NCI-H524 treated with DMSO at 0.1 percent for 48 hours (cell line): ENCODE results near the gene NAA35.
"Not testable (repeated sequence)": the region's sequence is repeated elsewhere in the genome, so short reads cannot be mapped to it uniquely, and the experiment has no call there.

ENCODE experiments used
- DNase-seq: peaks from one replicate; lab custom pipeline; 2025; lab: John Stamatoyannopoulos, UW

The NAA35 gene

DNA sequence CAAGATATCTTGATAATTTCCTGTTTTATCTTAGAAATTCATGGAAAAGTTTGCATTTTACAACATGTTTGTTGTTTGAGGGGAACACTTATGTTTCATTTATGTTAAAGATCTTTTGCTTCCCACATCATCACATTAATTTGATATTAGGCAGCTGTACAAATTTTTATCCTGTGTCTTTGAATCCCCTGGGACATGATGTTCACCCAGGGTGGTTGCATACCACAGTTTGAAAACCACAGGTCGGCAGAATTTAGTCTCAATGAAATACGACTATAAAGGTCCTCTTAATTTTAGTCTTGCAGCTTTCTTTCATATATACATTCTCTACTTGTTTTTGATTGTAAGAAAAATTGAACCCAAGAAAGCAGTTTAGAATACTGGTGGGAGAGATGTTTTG is 3.7 kb downstream of the NAA35 start:
- no peak for DNase-seq

DNA sequence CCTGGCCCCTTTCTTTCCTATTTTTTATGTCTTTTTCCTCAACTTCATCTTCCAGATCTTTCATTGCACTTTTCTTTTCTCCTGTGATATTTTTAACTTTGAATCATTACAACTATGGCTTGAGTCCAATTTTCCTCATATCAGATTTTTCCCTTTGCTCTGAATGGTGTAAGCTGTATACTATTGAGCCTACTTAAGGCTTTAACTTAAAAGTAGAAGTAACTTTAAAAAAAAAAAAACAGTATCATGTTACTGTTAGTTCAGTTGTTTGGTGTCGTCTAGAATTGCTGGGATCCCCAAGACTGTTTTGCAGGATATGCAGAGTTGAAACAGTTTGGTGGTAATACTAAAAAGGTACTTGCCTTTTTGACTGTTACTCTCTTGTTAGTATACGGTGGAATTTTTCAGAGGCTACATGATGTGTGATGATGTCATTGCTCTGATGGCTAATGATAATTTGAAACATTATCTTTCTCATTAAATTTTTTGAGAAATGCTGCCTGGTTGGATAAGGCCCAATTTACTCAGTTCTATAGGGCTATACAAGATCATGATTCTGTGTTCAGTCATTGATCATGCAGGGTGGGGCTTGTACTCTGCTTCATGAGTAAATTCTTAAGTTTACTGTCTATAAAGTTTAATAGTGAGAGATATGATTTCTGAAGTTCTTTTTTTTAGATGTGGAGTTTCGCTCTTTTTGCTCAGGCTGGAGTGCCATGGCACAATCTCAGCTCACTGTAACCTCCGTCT is 8.8 kb downstream of the NAA35 start:
- no peak for DNase-seq

DNA sequence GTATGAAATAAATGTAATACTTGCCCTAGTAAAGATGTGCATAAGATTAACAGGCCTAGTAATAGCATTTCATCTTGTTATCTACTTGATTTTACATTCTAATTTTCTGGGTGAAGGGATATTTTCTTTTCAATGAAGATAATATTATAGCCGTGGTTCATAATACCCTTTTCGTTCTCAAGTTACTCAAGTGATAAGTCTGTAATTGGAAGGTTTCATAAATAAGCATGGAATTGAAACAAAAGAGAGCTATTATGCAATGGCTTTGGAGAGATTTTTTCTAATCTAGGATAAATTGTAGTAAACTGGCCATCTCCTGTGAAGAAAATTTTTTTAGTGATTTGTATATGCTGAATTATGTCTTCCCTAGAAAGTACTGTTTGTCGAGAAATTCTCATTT is 19.0 kb downstream of the NAA35 start:
- no peak for DNase-seq

DNA sequence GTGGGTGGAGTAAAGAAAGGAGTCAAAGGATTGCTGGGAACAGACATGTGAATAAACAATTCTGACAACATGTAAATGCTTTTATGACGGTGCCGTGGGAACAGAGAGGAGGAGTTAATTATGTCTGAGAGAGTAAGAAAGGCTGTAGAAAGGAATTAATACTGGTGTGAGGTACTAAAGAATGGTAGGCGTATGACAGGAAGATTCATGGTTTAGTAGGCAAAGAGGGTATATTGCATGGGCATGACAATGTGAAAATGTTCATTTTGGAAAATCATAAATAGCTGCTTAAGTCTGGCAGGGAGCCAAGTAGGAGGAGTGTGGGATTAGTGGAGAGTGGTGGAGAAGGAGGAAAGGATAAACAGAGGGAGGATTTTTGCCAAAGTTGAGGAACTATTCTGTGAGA is 19.7 kb downstream of the NAA35 start:
- no peak for DNase-seq

DNA sequence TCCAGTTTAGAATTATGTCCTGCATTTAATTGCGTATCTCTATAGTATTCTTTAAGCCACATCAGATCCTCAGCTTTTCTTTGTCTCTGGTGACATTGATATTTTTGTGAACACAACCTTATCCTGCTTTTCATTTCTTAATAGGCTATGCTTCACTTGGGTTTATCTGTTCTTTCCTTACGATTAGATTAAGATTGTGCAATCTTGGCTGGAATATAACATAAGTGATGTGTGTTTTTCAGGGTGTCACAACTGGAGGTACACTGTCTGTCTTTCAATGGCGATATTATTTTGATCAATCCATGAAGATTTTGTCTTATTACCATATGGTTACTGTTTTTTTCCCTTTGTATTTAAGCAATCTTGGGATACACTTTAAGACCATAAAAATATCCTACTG is 23.6 kb downstream of the NAA35 start:
- no peak for DNase-seq

DNA sequence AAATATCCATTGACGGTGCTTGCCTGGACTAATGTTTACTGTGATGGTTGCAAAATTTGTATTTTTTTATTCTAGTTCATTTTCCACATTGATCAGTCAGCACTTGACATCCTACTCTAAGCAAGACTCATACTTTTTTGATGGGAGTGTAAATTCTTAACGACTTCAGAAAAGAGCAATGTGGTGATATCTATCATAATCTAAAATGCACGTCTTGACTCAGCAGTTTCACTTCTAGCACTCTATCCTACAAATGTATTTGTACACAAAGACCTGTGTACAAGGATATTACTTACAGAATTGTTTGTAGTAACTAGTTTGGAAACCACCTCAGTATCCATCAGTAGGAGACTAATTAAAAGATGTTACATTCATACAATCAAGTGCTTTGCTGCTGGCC is 24.0 kb downstream of the NAA35 start:
- DNase-seq = no peak

DNA sequence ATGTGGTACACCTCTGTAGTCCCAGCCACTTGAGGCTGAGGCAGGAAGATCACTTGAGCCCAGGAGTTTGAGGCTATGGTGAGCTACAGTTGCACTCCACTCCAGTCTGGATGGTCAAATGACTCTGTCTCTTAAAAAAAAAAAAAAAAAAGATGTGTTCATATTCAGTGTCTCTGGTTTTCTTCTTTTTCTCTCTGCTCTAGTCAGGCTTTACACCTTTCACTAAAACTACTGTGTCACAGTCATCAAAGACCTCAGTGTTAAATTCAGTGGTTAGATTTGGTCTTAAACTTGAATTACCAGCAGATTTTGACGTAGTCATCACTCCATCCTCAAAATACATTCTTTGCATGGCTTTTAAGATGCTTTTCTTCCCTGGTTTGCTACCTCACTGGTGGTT is 28.8 kb downstream of the NAA35 start:
- no peak for DNase-seq

DNA sequence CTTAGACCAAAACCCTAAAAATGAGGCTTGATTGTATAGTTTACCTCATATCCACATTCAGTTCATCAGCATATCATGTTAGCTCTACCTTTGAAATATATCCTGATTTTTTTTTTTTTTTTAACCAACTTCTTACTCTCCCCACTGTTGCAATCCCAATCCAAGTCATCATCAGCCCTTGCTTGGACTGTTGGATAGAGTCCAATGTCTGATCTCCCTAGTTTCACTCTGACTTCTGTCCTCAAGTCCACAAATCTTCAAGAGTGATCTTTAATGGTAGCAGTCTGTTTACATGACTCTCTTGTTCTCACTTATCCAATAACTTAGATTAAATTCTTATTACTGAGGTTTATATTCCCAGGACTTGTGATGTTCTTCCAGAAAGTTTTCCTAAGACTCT is 30.8 kb downstream of the NAA35 start:
- DNase-seq = no peak

DNA sequence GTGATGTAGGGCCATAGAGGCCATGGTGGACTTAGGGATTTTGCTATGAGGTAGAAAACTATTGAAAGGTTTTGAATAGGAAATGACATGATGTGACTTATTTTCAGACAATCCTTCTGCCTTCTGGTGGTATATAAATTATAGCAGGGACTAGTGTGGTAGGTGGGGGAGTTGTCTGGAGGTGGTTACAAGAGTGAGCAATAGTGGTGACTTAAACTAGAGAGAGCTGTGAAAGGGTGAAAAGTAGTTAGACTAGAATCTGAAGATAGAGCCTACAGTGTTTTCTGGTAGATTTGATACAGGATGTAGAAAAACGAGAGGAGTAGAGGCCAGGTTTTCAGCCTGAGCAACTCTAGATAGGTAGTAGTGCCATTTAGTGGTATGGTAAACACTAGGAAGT is 32.3 kb downstream of the NAA35 start:
- no peak for DNase-seq

DNA sequence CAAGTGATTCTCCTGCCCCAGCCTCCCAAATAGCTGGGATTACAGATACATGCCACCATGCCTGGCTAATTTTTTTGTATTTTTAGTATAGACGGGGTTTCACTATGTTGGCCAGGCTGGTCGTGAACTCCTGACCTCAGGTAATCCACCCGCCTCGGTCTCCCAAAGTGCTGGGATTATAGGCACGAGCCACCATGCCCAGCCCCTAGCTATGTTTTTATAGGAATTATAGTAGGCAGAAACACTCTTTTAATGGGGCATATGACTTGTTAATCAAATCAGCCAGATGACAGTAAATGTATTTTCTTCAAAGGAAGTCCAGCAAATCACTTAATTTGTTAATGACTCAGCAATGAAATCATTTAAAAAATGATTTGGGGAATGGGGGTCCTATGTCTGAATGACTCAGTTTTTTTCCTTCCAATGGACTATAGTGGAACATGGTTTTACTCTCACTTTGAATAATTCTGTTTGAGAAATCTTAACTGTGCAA is 33.2 kb downstream of the NAA35 start:
- DNase-seq = not testable (repeated sequence)

DNA sequence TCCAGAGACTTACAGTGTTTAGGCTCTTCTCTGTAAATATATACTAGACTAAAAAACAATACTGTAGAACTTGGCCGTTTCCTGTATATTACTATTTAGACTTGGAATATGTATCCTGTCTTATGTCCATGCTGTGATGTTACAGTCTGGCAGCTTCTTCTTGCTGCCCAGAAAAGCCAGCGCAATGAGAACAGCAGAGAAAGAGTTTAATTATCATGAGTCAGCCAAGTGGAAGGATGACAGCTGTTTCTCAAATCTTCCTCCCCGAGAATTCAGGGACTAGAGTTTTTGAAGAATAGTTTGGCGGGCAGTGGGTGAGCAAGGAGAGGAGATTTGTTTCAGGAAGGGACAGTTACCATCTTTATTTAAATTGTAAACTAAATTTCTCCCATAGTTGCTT is 37.5 kb downstream of the NAA35 start:
- DNase-seq = no peak

DNA sequence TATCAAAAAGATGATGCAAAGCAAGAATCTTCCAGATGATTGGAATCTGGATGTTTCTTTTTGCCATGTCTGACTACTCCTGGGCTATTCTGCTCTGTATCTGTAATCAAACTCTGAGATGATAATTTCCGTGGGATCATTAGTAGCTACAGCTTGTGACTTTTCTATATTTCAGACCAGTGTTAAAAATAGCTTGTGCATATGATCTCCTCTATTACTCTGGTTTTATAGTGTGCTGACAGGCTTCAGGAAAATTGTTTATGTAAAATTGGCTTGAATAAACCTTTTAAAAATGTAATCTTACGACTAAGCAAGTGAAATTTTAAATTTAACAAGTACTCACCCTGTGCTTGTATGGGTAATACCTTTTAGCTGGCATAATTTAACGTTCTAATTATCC is 40.4 kb downstream of the NAA35 start:
- DNase-seq = no peak

DNA sequence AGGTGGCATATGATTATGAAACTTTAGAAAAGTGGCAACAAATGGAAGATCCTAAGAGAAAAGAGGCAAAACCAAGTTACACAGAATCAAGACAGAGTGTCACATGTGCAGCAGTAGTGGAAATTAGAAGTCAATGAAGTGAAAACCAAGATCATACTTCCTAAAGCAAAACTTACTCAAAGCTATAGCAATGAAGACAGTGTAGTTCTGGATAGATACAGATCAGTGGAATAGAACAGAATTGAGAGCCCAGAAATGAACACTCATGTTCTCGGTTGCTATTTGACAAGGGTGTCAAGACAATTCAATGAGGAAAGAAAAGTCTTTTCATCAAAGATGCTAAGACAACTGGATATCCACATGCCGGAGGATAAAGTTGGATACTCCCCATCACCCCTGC is 43.5 kb downstream of the NAA35 start:
- DNase-seq = no peak

DNA sequence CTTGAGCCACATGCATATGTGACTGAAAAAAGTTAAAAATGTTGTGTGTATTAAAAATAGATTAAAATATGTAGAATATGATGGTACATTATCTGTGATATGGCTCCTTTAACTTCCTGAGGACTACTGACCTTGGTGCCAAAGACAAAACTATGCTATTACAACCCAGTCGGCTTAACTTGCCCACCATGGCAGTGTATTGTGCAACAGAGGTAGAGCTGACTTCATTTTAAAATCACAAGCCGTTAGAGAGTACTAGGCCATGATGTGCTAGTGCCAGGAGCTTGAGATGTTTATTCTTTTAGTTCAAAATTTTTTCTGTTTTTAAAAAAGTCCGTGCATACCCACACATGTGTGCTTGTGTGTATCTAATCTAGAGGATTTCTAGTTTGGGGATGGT is 46.3 kb downstream of the NAA35 start:
- no peak for DNase-seq

DNA sequence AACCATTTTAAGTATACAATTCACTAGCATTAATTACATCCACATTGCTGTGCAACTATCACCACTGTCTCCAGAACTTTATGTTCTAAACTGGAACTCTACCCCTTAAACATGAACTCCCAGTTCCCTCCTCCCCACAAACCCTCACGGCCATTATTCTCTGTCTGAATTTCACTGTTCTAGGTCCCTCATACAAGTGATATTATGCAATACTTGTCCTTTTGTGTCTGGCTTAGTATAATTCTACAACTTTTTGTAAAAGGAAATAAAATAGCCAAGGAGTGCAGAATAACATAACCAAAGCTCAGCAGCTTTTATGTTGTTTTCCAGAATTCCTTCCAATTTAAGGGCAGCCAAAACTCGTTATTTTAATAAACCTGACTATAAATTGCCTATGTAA is 53.2 kb downstream of the NAA35 start:
- no peak for DNase-seq

DNA sequence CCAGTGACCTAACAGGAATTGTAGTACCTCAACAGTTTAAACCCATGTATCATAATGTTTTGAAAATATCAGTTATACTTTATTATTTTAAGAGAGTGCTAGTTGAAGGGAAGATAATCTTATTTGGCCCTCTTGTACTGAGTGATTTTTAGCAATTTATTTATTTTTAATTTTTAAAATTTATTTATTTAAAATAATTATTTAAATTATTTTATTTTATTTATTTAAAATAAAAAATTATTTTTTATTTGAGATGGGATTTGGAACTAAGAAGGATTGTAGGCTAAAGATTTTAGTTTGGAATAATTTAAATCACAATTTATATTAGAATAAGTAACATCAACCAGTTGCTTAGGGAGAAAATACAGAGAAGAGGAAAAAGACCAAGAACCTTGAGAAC is 54.2 kb downstream of the NAA35 start:
- DNase-seq = no peak

DNA sequence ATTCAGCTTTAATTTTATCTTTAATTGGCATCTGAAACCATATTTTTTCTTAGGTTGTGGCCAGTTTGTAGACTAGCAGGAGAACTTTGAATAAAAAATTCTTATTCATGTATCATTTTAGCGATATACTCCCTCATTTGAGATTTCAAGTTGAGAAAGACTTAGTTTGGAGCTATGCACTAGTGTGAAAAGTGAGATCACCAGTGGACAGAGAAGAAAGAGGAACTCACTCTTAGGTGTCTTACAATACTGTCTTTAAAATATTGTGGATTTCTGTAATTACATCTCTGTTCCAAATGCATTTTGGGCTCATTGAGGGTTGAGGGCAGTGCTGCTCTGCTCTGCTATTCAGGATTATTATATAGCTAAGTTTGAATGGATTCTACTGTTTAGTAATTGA is 54.7 kb downstream of the NAA35 start:
- no peak for DNase-seq

DNA sequence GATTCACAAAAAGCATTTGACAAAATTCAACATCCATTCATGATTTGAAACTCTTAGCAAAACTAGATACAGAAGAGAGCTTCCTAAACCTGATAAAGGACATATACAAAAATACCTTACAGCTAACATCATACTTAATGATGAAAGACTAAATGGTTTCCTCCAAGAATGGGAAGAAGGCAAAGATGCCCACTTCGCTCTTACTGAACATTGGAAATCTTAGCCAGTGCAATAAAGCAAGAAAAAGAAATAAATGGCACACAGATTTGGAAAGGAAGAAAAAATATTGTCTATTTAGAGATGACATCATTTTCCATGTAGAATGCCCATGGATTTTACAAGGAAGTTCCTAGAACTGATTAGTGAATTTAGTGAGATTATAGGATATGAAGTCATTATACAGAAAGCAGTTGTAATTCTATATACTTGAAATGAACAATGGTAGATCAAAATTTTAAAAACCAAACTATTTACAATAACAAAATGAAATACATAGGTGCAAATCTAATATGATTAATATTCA is 64.4 kb downstream of the NAA35 start:
- DNase-seq = no peak

DNA sequence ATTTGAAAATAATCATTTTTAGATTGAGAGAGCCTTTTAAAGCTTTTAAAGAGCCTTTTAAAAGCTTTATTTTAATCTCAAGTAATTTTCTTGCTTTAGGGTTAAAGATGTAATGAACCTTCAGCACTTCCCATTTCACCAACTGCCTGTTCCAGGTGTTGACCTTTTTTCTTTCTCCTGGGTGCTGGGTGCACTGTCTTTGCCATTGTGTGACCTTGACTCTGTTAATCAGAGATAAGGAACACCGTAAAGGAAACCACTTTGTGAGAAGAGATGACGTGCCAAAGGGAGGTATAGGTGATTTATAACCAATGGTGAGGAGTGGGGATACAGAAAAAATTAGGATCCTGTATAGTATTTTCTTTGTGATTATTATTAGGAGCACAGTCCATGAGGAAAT is 68.2 kb downstream of the NAA35 start:
- DNase-seq = no peak

DNA sequence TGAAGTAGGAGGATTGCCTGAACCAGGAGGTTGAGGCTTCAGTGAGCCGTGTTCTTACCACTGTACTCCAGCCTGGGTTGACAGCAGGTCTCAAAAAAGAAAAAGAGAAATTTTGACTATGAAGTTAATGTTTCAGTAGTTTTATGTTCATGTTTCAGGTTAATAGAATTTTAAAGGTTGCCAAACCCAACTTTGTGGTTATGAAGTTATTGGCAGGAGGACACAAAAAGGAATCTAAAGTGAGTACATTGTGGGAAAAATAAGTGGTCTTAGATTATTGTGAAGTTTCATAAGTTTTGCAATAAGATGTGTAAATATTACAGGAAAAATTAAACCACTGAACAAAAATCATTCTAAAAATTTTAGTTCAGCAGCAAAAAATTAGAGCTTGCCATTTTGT is 79.8 kb downstream of the NAA35 start:
- no peak for DNase-seq

DNA sequence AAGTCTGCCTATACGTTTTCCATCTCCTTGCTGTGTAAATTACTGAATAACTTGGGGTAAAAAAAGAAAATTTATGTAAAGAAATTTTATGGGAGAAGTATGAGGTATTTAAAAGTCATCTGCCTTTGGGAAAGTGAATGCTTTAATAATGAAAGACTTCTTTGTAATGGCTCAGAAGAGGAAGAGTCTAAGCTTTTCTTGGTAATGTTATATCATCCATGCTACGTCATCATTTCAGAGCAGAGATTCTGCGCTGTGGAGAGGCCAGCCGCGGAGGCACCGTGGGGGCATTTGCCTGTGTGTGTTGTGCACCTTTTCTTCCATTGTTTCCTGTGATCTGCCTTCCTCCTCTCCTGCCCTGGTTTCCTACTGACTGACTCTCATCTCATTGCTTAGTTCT is 80.2 kb downstream of the NAA35 start:
- DNase-seq = no peak

DNA sequence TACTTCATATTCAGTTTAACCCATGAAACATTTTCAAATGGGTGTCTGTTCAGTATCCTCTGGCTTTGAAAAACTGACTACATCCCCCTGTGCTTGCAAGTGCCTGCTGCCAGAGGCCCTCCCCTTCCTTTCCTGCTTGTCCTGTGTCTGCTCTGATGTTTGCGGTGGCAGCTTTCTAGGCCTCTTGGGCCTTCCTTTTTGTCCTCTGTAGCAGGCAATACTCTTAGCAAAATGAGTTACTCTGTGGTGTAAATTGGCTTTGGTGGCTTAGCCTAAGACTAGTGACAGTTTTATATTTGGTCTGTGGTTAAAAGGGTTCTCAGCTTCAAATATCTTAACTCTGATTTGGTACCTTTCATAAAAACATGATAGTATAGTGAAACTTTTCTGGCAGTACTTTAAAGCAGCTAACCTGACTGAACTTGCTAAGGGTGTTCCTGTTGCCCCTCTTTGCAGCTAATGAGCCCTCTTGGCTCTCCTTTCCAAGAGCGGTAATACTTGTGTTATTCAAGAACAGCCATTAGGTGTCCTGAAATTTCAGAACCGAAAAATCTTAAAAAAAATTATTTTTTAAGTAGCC is 81.8 kb downstream of the NAA35 start:
- no peak for DNase-seq

DNA sequence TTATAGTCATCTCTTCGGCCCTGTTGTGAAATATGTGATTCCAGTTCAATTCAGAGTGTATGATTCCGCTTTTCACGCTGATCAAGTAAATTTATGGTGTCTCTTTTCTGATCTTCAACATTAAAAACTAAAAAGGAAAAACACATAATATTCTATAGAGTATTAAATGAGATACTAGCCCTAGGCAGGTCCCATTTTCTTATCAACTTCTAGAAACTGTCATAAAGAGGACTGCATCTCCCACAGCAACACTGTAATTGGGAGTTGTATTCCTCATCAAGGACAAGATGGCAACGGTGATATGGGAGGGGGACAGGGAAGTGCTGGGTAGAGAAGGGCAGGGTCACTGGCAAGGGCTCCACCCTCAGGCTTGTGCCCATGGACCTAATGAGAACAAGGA is 86.8 kb downstream of the NAA35 start:
- DNase-seq = no peak
